Liver (tissue), 9 donors: ENCODE results near the gene LRRTM3. TPM values are rescaled to one million over a fixed set of nuclear protein-coding genes. Genes with fewer than 3 reads are reported as not detected.

Source experiments
- DNase-seq: peaks from one replicate; pipeline ENCODE4 v3.0.0-alpha.2; 2017; ENCODE audit warnings: low spot score
- H3K27ac ChIP-seq, 2 donors: one replicate each; pipeline ENCODE4 v1.7.0; 2013; ENCODE audit warnings: inconsistent platforms in 2 of 2, low read length in 2 of 2, control low read depth in 1 of 2, low read depth in 1 of 2, mild to moderate bottlenecking in 1 of 2
- H3K27me3 ChIP-seq, 4 donors: one replicate each; pipeline versions ENCODE4 v1.6.1 to v1.7.0; 2013; ENCODE audit warnings: low read length in 3 of 4, inconsistent platforms in 1 of 4, mild to moderate bottlenecking in 1 of 4, moderate library complexity in 1 of 4; ENCODE audit not compliant: control insufficient read depth in 4 of 4, insufficient read depth in 4 of 4
- H3K36me3 ChIP-seq, 4 donors: one replicate each; pipeline versions ENCODE4 v1.6.1 to v1.7.0; 2013; ENCODE audit warnings: low read length in 3 of 4, mild to moderate bottlenecking in 3 of 4, low read depth in 1 of 4, moderate library complexity in 1 of 4; ENCODE audit not compliant: control insufficient read depth in 4 of 4, insufficient read depth in 3 of 4
- H3K4me1 ChIP-seq, 4 donors: one replicate each; pipeline versions ENCODE4 v1.6.1 to v1.7.0; 2013; ENCODE audit warnings: low read length in 3 of 4, mild to moderate bottlenecking in 3 of 4, moderate library complexity in 1 of 4; ENCODE audit not compliant: control insufficient read depth in 4 of 4, insufficient read depth in 4 of 4
- H3K4me3 ChIP-seq, 3 donors: one replicate each; pipeline versions ENCODE4 v1.6.1 to v1.7.0; 2013; ENCODE audit warnings: low read length in 3 of 3, control low read depth in 1 of 3, low read depth in 1 of 3, mild to moderate bottlenecking in 1 of 3
- H3K9ac ChIP-seq, 2 donors: one replicate each; pipeline ENCODE4 v1.7.0; 2013; ENCODE audit warnings: low read length in 2 of 2, mild to moderate bottlenecking in 2 of 2, moderate library complexity in 2 of 2, control low read depth in 1 of 2, low read depth in 1 of 2
- H3K9me3 ChIP-seq, 4 donors: one replicate each; pipeline versions ENCODE4 v1.6.1 to v1.7.0; 2013; ENCODE audit warnings: low read length in 3 of 4; ENCODE audit not compliant: control insufficient read depth in 4 of 4
- ATF3 ChIP-seq: IDR thresholded peaks from 2 replicates; pipeline ENCODE4 v1.6.1; 2016; ENCODE audit warnings: antibody characterized with exemption
- EGR1 ChIP-seq, 2 donors: IDR thresholded peaks; 2 replicates each; pipeline ENCODE4 v1.6.1; 2016 to 2018; ENCODE audit warnings: antibody characterized with exemption in 2 of 2, low read depth in 2 of 2
- FOXA2 ChIP-seq: IDR thresholded peaks from 2 replicates; pipeline ENCODE4 v1.6.1; 2016; ENCODE audit warnings: antibody characterized with exemption
- GABPA ChIP-seq, 2 donors: IDR thresholded peaks in 1 of 2; conservative IDR thresholded peaks in 1 of 2; 2 replicates each; pipeline ENCODE4 v1.6.1; 2016; ENCODE audit warnings: antibody characterized with exemption in 2 of 2, mild to moderate bottlenecking in 1 of 2, moderate library complexity in 1 of 2
- HNF4G ChIP-seq: IDR thresholded peaks from 2 replicates; pipeline ENCODE4 v1.6.1; 2016; ENCODE audit warnings: antibody characterized with exemption
- NR2F2 ChIP-seq: IDR thresholded peaks from 2 replicates; pipeline ENCODE4 v1.6.1; 2016; ENCODE audit warnings: antibody characterized with exemption
- RAD21 ChIP-seq, 2 donors: IDR thresholded peaks; 2 replicates each; pipeline ENCODE4 v1.6.1; 2016; ENCODE audit warnings: antibody characterized with exemption in 2 of 2, mild to moderate bottlenecking in 2 of 2
- RXRA ChIP-seq, 2 donors: IDR thresholded peaks; 2 replicates each; pipeline ENCODE4 v1.6.1; 2017 to 2018; ENCODE audit warnings: antibody characterized with exemption in 2 of 2, mild to moderate bottlenecking in 1 of 2
- SP1 ChIP-seq: IDR thresholded peaks from 2 replicates; pipeline ENCODE4 v1.6.1; 2018; ENCODE audit warnings: antibody characterized with exemption, mild to moderate bottlenecking
- TAF1 ChIP-seq: conservative IDR thresholded peaks from 2 replicates; pipeline ENCODE4 v1.6.1; 2016; ENCODE audit warnings: antibody characterized with exemption, mild to moderate bottlenecking
- ZBTB33 ChIP-seq: IDR thresholded peaks from 2 replicates; pipeline ENCODE4 v1.6.1; 2016; ENCODE audit warnings: antibody characterized with exemption
- WGBS: extraction: QIAGEN DNeasy Blood & Tissue Kit; methylation state at CpG from one replicate; pipeline ENCODE4 v1.1.7; 2013; 5-methylcytosine and 5-hydroxymethylcytosine counted together
- polyA plus RNA-seq, 2 donors: library from polyadenylated mRNA; stranded (reverse) in 1 of 2; unstranded in 1 of 2; fragments of 200-250 nt in 1 of 2; fragments of >200 nt in 1 of 2; fragmentation: Nextera tagmentation in 1 of 2; extraction: Ambion mirVana in 1 of 2; gene quantifications; one replicate each; pipeline versions ENCODE4 v1.2.1 to v1.2.3, GENCODE V29; 2013 to 2015
- total RNA-seq, 2 donors: library from RNA; depleted of rRNA; stranded (reverse); fragments of >200 nt; gene quantifications; one replicate each; pipeline ENCODE4 v1.2.3, GENCODE V29; 2014
- TF ChIP-seq, protein P1 (sequence below): IDR thresholded peaks from 2 replicates; pipeline ENCODE4 v1.6.1; 2016; ENCODE audit warnings: antibody characterized with exemption
- TF ChIP-seq, protein P2 (sequence below): IDR thresholded peaks from 2 replicates; pipeline ENCODE4 v1.6.1; 2016; ENCODE audit warnings: antibody characterized with exemption, mild to moderate bottlenecking
- donor health status: healthy.
- donor health status: healthy.
- donor health status: healthy.
- donor health status: healthy.
- donor health status: healthy.

Gene LRRTM3
- total and polyA plus RNA-seq, 4 donors = 0.67 TPM; not detected in 3

DNA sequence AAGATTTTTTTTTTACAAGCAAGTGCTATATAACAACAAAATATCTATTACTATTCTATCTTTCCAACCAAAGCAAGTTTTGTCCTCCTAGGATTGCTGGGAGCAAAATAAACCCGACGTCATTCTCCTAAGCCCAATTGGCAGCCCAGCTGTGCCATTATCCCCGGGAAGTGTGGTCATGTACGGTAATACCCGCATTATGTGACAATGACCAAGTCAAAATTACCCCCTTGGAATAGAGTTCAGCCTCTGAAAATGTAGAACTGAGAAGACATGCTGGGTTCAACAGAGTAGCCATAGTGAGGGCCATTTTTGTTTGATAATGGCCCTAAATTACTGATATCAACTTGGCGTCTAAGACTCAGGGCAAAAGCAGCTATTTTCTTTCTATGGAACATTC, 215.5 kb downstream of the LRRTM3 start:
- no peak overlapping the region for H3K9ac ChIP-seq
- no peaks in the 10 kb centered on the region for H3K27me3 ChIP-seq
- no peak for DNase-seq
- H3K36me3 ChIP-seq = no peaks in the 10 kb centered on the region
- no peaks in the 10 kb centered on the region for H3K4me1 ChIP-seq
- WGBS = 89% methylated on average over 6 of the region's 6 CpGs
- TF ChIP-seq ATF3 (no peak), RAD21 (IDR thresholded peaks at IDR 0.05) (no peak), NR2F2 (no peak), HNF4G (no peak), FOXA2 (no peak), EGR1 (IDR thresholded peaks at IDR 0.05; ENCODE audit: low read depth in 2 of 2) (no peak), ZBTB33 (no peak), RXRA (IDR thresholded peaks at IDR 0.05) (no peak), TAF1 (no peak), SP1 (no peak)
- TF ChIP-seq, protein P1, sequence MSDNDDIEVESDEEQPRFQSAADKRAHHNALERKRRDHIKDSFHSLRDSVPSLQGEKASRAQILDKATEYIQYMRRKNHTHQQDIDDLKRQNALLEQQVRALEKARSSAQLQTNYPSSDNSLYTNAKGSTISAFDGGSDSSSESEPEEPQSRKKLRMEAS = no peak
- TF ChIP-seq, protein P2, sequence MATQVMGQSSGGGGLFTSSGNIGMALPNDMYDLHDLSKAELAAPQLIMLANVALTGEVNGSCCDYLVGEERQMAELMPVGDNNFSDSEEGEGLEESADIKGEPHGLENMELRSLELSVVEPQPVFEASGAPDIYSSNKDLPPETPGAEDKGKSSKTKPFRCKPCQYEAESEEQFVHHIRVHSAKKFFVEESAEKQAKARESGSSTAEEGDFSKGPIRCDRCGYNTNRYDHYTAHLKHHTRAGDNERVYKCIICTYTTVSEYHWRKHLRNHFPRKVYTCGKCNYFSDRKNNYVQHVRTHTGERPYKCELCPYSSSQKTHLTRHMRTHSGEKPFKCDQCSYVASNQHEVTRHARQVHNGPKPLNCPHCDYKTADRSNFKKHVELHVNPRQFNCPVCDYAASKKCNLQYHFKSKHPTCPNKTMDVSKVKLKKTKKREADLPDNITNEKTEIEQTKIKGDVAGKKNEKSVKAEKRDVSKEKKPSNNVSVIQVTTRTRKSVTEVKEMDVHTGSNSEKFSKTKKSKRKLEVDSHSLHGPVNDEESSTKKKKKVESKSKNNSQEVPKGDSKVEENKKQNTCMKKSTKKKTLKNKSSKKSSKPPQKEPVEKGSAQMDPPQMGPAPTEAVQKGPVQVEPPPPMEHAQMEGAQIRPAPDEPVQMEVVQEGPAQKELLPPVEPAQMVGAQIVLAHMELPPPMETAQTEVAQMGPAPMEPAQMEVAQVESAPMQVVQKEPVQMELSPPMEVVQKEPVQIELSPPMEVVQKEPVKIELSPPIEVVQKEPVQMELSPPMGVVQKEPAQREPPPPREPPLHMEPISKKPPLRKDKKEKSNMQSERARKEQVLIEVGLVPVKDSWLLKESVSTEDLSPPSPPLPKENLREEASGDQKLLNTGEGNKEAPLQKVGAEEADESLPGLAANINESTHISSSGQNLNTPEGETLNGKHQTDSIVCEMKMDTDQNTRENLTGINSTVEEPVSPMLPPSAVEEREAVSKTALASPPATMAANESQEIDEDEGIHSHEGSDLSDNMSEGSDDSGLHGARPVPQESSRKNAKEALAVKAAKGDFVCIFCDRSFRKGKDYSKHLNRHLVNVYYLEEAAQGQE = no peak
- H3K4me3 ChIP-seq = no peak overlapping the region
- no peak overlapping the region for H3K27ac ChIP-seq
- H3K9me3 ChIP-seq = no peaks in the 10 kb centered on the region

GRCh38 chr10:67144530-67144929, 218.7 kb downstream of the LRRTM3 start:
- no peak for DNase-seq
- Histone ChIP-seq H3K27me3 (no peaks in the 10 kb centered on the region), H3K4me3 (no peak overlapping the region), H3K9me3 (no peaks in the 10 kb centered on the region), H3K27ac (no peak overlapping the region), H3K36me3 (no peaks in the 10 kb centered on the region), H3K9ac (no peak overlapping the region), H3K4me1 (no peaks in the 10 kb centered on the region)
- 97% methylated on average over 1 of the region's 1 CpG for WGBS
- TF ChIP-seq ZBTB33 (no peak), HNF4G (no peak), GABPA (IDR thresholded peaks at IDR 0.05 in 1 of 2, conservative IDR thresholded peaks at IDR 0.05 in 1 of 2) (no peak), ATF3 (no peak), NR2F2 (no peak), RXRA (IDR thresholded peaks at IDR 0.05) (no peak), EGR1 (IDR thresholded peaks at IDR 0.05; ENCODE audit: low read depth in 2 of 2) (no peak)
- TF ChIP-seq, protein P2 = no peak
